ENCODE data around the gene CCDC157.

Gene CCDC157

GRCh38 chr22:30356449-30357235 lies at the start of gene CCDC157, which contains the start of gene SF3A1:
CCDC157 (plus strand) TSS chr22:30357007; CDS start chr22:30366001, 8,994 bp downstream.
SF3A1 (minus strand) TSS chr22:30356894; CDS start chr22:30356792, 102 bp downstream.
- DNase-seq (ENCODE audit: low read depth in 1 of 2, low spot score in 1 of 2), result peak; percentile 63 to 80

GRCh38 chr22:30307041-30307574 lies 49.7 kb upstream of the CCDC157 start:
- DNase-seq (ENCODE audit: low read depth in 1 of 2, low spot score in 1 of 2), result no peak

- DNase-seq (ENCODE audit: low read depth in 1 of 2, low spot score in 1 of 2), result no peak
Observed at GRCh38 chr22:30308093-30308492, 48.7 kb upstream of the CCDC157 start.

GRCh38 chr22:30308518-30309230 lies 48.1 kb upstream of the CCDC157 start:
- DNase-seq (ENCODE audit: low read depth in 1 of 2, low spot score in 1 of 2), result no peak

- DNase-seq (ENCODE audit: low read depth in 1 of 2, low spot score in 1 of 2), result no peak
Observed at GRCh38 chr22:30309951-30310741, 46.7 kb upstream of the CCDC157 start.

- no peak for DNase-seq (ENCODE audit: low read depth in 1 of 2, low spot score in 1 of 2)
Observed at GRCh38 chr22:30310881-30311771, 45.7 kb upstream of the CCDC157 start.

- no peak for DNase-seq (ENCODE audit: low read depth in 1 of 2, low spot score in 1 of 2)
Observed at GRCh38 chr22:30312053-30312452, 44.8 kb upstream of the CCDC157 start.

- no peak for DNase-seq (ENCODE audit: low read depth in 1 of 2, low spot score in 1 of 2)
Observed at GRCh38 chr22:30313527-30314363, 43.1 kb upstream of the CCDC157 start.

GRCh38 chr22:30314915-30315314 lies 41.9 kb upstream of the CCDC157 start:
- peak in 1 of 2 donors; percentile 27 for DNase-seq (ENCODE audit: low read depth in 1 of 2, low spot score in 1 of 2)

GRCh38 chr22:30315962-30316576 lies 40.7 kb upstream of the CCDC157 start:
- DNase-seq (ENCODE audit: low read depth in 1 of 2, low spot score in 1 of 2), result no peak

GRCh38 chr22:30317778-30318177 lies 39.0 kb upstream of the CCDC157 start:
- DNase-seq (ENCODE audit: low read depth in 1 of 2, low spot score in 1 of 2), result no peak

GRCh38 chr22:30318799-30319419 lies 37.9 kb upstream of the CCDC157 start:
- DNase-seq (ENCODE audit: low read depth in 1 of 2, low spot score in 1 of 2), result no peak

- no peak for DNase-seq (ENCODE audit: low read depth in 1 of 2, low spot score in 1 of 2)
Observed at GRCh38 chr22:30320021-30320556, 36.7 kb upstream of the CCDC157 start.

GRCh38 chr22:30321461-30321860 lies 35.3 kb upstream of the CCDC157 start:
- DNase-seq (ENCODE audit: low read depth in 1 of 2, low spot score in 1 of 2), result no peak

- DNase-seq (ENCODE audit: low read depth in 1 of 2, low spot score in 1 of 2), result no peak
Observed at GRCh38 chr22:30323246-30323645, 33.6 kb upstream of the CCDC157 start.

- DNase-seq (ENCODE audit: low read depth in 1 of 2, low spot score in 1 of 2), result no peak
Observed at GRCh38 chr22:30324014-30324730, 32.6 kb upstream of the CCDC157 start.

GRCh38 chr22:30325065-30325720 lies 31.6 kb upstream of the CCDC157 start:
- no peak for DNase-seq (ENCODE audit: low read depth in 1 of 2, low spot score in 1 of 2)

Data from activated T-helper 1 cell treated with anti-CD3 and anti-CD28 coated beads, Interleukin-2, amount 50 U/mL, for 16 hours (primary cell).